GM21360 (cell line): Measurements from ENCODE around the gene SLC35F3.

Experiments used
- ATAC-seq: cut with Tn5 transposase; IDR thresholded peaks from one replicate; pipeline ENCODE4 v1.9.1; 2021; ENCODE audit warnings: mild to moderate bottlenecking, moderate library complexity; ENCODE audit not compliant: unreplicated experiment

The SLC35F3 gene

GRCh38 chr1:234309598-234310459 is 405.4 kb downstream of the SLC35F3 start:
- ATAC-seq = peak; percentile 83

DNA sequence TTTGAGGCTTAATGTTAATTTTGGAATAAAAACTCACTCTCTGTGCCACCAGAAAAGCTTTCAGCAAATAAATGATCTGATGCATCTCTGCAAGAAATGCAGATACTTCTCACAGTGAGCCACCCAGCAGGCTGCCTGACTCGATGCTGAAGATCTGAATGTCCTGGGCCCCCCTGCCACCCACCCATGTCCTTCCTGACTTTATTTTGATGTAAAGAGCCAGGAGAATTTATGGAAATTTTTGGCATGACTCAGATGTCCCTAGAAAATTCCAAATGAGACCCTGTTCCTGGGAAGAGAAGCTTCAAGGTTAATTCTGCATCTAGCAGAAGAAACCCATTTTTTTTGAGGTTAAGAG is 406.0 kb downstream of the SLC35F3 start:
- ATAC-seq = no peak

- ATAC-seq = no peak
Measured at GRCh38 chr1:234311414-234311813, 406.9 kb downstream of the SLC35F3 start.

DNA sequence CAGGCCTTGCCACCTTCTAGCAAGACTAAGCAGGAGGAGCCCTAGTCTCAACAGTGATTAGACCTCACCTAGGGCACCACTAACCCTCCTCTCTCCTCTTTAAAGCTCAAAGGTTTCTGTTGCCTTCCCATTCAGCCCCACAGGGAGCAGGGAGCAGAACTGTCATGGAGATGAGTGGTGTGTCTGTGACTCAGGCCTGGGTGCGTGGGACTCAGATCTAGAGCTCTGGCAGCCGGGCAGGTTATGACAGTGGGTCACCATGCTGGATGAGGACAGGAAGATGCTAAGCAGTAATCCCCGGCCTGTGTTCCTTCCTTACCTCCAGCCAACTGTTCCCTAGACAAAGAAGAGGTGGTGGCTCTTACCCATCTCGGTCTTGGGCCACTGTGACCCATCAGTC is 408.7 kb downstream of the SLC35F3 start:
- ATAC-seq = no peak

GRCh38 chr1:234315091-234315541 is 410.6 kb downstream of the SLC35F3 start:
- no peak for ATAC-seq

DNA sequence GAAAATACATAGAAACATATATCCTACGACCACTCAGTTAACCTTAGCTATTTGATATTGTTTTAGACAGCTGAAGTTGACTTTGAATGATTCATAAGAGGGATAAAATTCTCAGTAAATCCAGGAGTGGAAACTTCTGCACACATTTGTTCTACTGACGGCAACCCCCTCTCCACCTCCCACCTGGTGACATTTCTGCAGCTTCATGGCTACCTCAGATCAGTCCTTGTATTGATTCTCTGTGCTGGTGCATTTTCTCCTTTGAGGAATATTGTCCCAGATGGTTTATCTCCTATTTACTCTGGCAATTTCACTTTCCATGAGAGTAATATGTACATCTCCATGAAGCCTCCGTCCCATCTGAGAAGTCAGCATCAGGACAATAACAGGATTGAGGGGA is 411.1 kb downstream of the SLC35F3 start:
- no peak for ATAC-seq

- no peak for ATAC-seq
Measured at GRCh38 chr1:234316486-234316885, 412.0 kb downstream of the SLC35F3 start.

GRCh38 chr1:234316937-234317336 is 412.5 kb downstream of the SLC35F3 start:
- ATAC-seq = no peak

DNA sequence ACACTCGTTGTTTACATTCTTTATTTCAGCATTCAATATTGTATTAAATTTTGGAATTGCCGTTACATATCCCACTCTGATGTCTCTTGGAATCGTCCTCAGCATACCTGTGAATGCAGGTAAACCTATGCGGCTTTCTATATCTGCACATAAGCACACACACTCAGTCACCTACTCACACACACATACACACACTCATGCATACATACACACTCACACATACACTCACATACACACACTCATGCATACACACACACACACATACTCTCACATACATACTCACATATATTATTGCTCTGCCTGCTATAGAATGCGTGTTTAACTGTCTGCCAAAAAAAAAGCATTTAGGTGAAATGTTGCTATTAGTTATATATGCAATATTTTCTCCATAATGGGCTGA is 415.6 kb downstream of the SLC35F3 start:
- no peak for ATAC-seq

- ATAC-seq = no peak
Measured at GRCh38 chr1:234320549-234320948, 416.1 kb downstream of the SLC35F3 start.

DNA sequence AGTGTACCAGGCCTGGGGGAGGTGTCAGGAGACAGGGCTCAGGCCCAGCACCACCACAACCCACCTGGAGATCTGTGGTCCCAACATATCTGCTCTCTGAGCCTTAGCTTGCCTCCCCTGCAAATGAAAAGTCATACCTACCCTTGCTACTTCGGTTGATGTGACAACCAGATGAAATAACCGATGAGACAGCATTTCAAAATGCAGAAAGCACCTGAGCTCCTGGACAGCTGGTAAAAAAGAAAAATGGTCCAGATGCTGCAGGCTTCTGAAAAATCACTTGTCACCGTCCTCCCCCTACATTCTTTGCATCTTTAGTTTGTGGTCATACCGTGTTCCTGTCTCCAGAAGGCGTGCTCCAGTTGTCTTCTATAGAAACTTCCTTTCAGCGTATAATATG is 416.8 kb downstream of the SLC35F3 start:
- ATAC-seq = no peak

- ATAC-seq = no peak
Measured at GRCh38 chr1:234322097-234322496, 417.6 kb downstream of the SLC35F3 start.

GRCh38 chr1:234322979-234323378 is 418.5 kb downstream of the SLC35F3 start:
- ATAC-seq = no peak

- ATAC-seq = no peak
Measured at GRCh38 chr1:234324821-234325220, 420.3 kb downstream of the SLC35F3 start.

DNA sequence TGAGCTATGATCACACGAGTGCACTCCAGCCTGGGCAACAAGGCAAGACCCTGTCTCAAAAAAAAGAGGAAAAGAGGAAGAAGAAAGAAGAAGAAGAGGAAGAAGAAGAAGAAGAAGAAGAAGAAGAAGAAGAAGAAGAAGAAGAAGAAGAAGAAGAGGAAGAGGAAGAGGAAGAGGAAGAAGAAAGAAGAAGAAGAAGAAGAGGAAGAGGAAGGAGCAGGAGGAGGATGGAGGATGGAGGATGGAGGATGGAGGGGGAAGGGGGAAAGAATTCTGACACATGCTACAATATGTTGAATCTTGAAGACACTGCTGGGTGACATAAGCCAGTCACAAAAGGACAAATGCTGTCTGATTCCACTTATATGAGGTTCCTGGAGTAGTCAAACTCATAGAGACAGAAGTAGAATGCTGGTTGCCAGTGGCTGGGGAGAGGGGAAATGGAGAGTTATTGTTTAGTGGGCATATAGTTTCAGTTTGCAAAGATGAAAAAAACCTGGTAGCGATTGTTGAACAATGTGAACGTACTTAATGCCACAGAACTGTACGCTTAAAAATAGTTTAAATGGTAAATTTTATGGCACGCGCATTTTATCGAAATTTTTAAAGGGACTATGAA is 421.5 kb downstream of the SLC35F3 start:
- peak; percentile 43 for ATAC-seq

- ATAC-seq = peak; percentile 75
Measured at GRCh38 chr1:234326497-234327366, 422.3 kb downstream of the SLC35F3 start.

- ATAC-seq = no peak
Measured at GRCh38 chr1:234327577-234328164, 423.2 kb downstream of the SLC35F3 start.

GRCh38 chr1:234330843-234331215 is 426.4 kb downstream of the SLC35F3 start:
- ATAC-seq = no peak

GRCh38 chr1:234331507-234331906 is 427.0 kb downstream of the SLC35F3 start:
- no peak for ATAC-seq

- ATAC-seq = no peak
Measured at GRCh38 chr1:234336359-234336758, 431.9 kb downstream of the SLC35F3 start.

GRCh38 chr1:234337233-234337632 is 432.8 kb downstream of the SLC35F3 start:
- no peak for ATAC-seq
